ENCODE measurements around the gene SPATS2L.

DNA sequence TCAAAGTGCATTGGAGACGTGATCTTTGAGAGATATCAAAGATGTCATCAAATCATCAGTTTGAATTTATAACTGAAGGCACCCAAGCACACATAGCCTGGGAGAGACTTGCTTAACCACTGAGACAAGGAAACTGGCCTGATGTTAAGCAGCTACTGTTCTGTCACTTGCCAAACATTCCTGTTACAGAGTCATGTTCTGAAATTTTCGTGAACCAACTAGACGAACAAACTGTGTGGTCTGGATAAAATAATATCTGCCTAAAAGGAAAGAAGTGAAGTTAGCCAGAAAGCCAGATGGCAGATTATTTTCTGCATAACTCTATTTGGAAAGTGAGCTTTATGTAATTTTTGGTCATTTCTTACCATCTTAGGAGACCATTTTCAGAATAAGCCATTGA lies 51.4 kb downstream of the SPATS2L start:
- TF ChIP-seq, protein P1, sequence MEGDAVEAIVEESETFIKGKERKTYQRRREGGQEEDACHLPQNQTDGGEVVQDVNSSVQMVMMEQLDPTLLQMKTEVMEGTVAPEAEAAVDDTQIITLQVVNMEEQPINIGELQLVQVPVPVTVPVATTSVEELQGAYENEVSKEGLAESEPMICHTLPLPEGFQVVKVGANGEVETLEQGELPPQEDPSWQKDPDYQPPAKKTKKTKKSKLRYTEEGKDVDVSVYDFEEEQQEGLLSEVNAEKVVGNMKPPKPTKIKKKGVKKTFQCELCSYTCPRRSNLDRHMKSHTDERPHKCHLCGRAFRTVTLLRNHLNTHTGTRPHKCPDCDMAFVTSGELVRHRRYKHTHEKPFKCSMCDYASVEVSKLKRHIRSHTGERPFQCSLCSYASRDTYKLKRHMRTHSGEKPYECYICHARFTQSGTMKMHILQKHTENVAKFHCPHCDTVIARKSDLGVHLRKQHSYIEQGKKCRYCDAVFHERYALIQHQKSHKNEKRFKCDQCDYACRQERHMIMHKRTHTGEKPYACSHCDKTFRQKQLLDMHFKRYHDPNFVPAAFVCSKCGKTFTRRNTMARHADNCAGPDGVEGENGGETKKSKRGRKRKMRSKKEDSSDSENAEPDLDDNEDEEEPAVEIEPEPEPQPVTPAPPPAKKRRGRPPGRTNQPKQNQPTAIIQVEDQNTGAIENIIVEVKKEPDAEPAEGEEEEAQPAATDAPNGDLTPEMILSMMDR (IDR thresholded peaks at IDR 0.05; ENCODE audit: low read depth, low read length, poor library complexity, severe bottlenecking), result no peak
- TF ChIP-seq EZH2phosphoT487 (IDR thresholded peaks at IDR 0.05; ENCODE audit: borderline replicate concordance, low read length), result no peak
